HG03196 (cell line): ENCODE measurements around the gene DDX5.

ENCODE experiments used
- ATAC-seq: cut with Tn5 transposase; IDR thresholded peaks from one replicate; pipeline ENCODE4 v1.9.1; 2021; ENCODE audit not compliant: unreplicated experiment

DDX5 gene

DNA sequence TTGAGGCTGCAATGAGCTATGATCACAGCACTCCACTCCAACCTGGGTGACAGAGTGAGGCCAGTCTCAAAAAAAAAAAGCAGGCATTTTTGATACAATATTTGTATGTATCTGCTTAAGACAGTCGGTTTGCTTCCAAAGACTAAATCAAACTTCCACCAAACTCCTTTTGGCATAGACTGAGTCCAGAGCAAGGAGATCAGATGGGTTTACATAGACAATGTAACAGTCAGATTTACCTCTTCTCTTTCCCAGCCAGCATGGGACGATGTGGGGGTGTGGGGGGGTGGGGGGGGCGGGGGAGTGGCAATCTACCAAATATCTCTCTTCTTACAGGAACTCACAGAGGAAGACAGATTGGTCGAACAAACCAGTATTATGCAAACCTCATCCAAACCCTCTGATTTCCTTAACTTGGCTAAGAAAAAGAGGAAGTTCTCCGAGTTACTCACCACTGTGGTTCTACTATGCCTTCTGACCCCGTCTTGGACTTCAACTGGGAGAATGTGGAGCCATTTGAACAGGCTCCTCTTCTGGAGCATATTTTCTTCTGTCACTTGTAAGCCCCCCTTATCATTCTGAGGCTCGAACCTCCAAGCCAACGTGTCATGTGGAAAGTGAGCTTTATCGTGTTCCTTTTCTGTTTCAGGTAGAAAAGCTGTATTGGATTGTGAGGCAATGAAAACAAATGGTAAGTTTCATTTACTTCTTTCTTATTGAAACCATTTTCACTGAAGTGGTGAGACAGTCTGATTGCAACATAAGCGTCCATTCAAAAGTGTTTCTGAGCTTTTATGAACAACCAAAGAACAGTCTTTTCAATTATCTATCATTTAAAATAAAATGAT is 57.2 kb downstream of the DDX5 start, which contains the start of gene MILR1:
Gene MILR1 (plus strand): TSS at position 451 of the 848 bp plus-strand sequence. CDS start 54 bp downstream, at position 505.
- no peak for ATAC-seq
